MM.1S (cell line): Measurements from ENCODE around the gene DHRS7.

ENCODE experiments used
- DNase-seq: peaks from one replicate; pipeline ENCODE4 v3.0.0-alpha.2; 2015
- H2AFZ ChIP-seq: fragments of 300-600 bp; sonication (generic); 2 replicates; pipeline ENCODE4 v1.6.0; 2016; ENCODE audit warnings: antibody characterized with exemption, low read length
- H3F3A ChIP-seq: fragments of 300-600 bp; sonication (generic); 2 replicates; pipeline ENCODE4 v1.6.1; 2016; ENCODE audit warnings: mild to moderate bottlenecking, antibody characterized with exemption, low read length, moderate library complexity, mixed read lengths; ENCODE audit not compliant: insufficient read depth
- H3K27ac ChIP-seq: fragments of 300-600 bp; sonication (generic); 2 replicates; pipeline ENCODE4 v1.5.1; 2016; ENCODE audit warnings: mild to moderate bottlenecking, low read length
- H3K27me3 ChIP-seq: fragments of 300-600 bp; sonication (generic); replicated peaks from 2 replicates; pipeline ENCODE4 v1.6.0; 2016; ENCODE audit warnings: low read length; ENCODE audit not compliant: insufficient read depth
- H3K36me3 ChIP-seq: fragments of 300-600 bp; sonication (generic); replicated peaks from 2 replicates; pipeline ENCODE4 v1.6.1; 2016; ENCODE audit warnings: mild to moderate bottlenecking, low read length, mixed read lengths; ENCODE audit not compliant: insufficient read depth
- H3K4me1 ChIP-seq: fragments of 300-600 bp; sonication (generic); 2 replicates; pipeline ENCODE4 v1.6.1; 2016; ENCODE audit warnings: low read length, mixed read lengths
- H3K4me2 ChIP-seq: fragments of 300-600 bp; sonication (generic); 2 replicates; pipeline ENCODE4 v1.6.0; 2016; ENCODE audit warnings: low read depth, low read length
- H3K4me3 ChIP-seq: fragments of 300-600 bp; sonication (generic); 2 replicates; pipeline ENCODE4 v1.5.1; 2016; ENCODE audit warnings: low read length, mixed read lengths
- H3K79me2 ChIP-seq: fragments of 300-600 bp; sonication (generic); 2 replicates; pipeline ENCODE4 v1.6.1; 2016; ENCODE audit warnings: mixed run types, low read length, mixed read lengths
- H3K9ac ChIP-seq: fragments of 300-600 bp; sonication (generic); 2 replicates; pipeline ENCODE4 v1.6.1; 2016; ENCODE audit warnings: low read length, mixed read lengths
- H3K9me2 ChIP-seq: fragments of 300-600 bp; sonication (generic); replicated peaks from 2 replicates; pipeline ENCODE4 v1.6.1; 2016; ENCODE audit warnings: mild to moderate bottlenecking, low read length, mixed read lengths; ENCODE audit not compliant: insufficient read depth
- H3K9me3 ChIP-seq: fragments of 300-600 bp; sonication (generic); replicated peaks from 2 replicates; pipeline ENCODE4 v1.6.1; 2016; ENCODE audit warnings: mild to moderate bottlenecking, low read length, mixed read lengths; ENCODE audit not compliant: insufficient read depth
- H4K20me1 ChIP-seq: fragments of 300-600 bp; sonication (generic); 2 replicates; pipeline ENCODE4 v1.6.1; 2016; ENCODE audit warnings: mild to moderate bottlenecking, low read length, moderate library complexity, mixed read lengths; ENCODE audit not compliant: insufficient read depth
- CTCF ChIP-seq: fragments of 300-600 bp; sonication (generic); IDR thresholded peaks from 2 replicates; pipeline ENCODE4 v1.5.1; 2016; ENCODE audit warnings: antibody characterized with exemption, low read length, mixed read lengths
- EZH2 ChIP-seq: fragments of 300-600 bp; sonication (generic); optimal IDR thresholded peaks from 2 replicates; pipeline ENCODE3; 2017; ENCODE audit warnings: low read depth, mild to moderate bottlenecking, antibody characterized with exemption, low read length, mixed read lengths
- EZH2phosphoT487 ChIP-seq: fragments of 300-600 bp; sonication (generic); IDR thresholded peaks from 2 replicates; pipeline ENCODE4 v1.6.1; 2018; ENCODE audit warnings: antibody characterized with exemption, low read length

The DHRS7 gene

DNA sequence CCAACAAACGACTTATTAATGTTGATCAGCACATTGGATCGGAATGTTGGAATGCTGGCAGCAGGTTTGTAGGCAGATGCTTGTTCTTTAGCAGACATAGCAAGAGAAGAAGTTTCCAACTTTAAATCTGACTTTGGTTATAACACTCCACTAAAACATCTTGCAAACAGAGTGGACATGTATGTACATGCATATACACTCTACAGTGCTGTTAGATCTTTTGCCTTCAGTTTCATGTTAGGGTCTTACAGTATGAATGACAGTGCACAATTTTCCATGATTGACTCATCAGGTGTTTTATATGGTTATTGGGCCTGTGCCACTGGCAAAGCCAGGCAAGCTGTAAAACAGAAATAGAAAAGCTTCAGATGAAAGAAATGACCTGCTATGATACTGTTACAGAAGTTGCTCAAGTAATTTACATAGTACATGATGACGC lies 14.3 kb upstream of the DHRS7 start:
- H3K4me1 ChIP-seq = no peaks in the 10 kb centered on the region; the same call in 1 of the 2 replicates
- H2AFZ ChIP-seq = no peak overlapping the region
- H3K9me2 ChIP-seq = no peaks in the 10 kb centered on the region
- H3K27me3 ChIP-seq = no peaks in the 10 kb centered on the region
- DNase-seq = no peak
- no peaks in the 10 kb centered on the region for H3K9me3 ChIP-seq
- no peaks in the 10 kb centered on the region for H3K36me3 ChIP-seq
- TF ChIP-seq CTCF = no peak
- no peak for TF ChIP-seq EZH2phosphoT487
- no peak for TF ChIP-seq EZH2
- no peaks in the 10 kb centered on the region for H3F3A ChIP-seq
- H3K9ac ChIP-seq = no peak overlapping the region
- H4K20me1 ChIP-seq = no peaks in the 10 kb centered on the region
- H3K4me3 ChIP-seq = no peak overlapping the region
- H3K27ac ChIP-seq = no peak overlapping the region
- no peak overlapping the region for H3K4me2 ChIP-seq
- H3K79me2 ChIP-seq = no peaks in the 10 kb centered on the region

DNA sequence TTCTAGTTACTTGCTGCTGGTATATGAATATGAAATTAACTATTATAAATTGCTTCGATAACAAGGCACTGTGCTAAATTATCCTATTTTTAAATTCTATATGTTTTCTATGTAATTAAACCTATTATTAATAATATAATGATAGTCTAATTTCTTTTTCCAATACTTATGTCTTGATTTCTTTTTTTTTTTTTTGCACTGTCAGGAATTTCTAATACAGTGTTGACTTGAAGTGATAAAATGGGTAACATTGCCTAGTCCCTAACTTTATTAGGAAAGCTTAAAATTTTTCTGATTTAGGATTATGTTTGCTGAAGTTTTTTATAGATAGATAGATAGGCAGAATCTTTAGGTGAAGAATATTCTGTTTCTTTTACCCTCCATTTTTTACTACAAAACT lies 13.6 kb upstream of the DHRS7 start:
- Histone ChIP-seq H3K27ac (no peak overlapping the region), H3K9ac (no peak overlapping the region), H3F3A (no peaks in the 10 kb centered on the region), H3K4me1 (no peaks in the 10 kb centered on the region; the same call in 1 of the 2 replicates), H3K9me2 (no peaks in the 10 kb centered on the region), H3K27me3 (no peaks in the 10 kb centered on the region), H4K20me1 (no peaks in the 10 kb centered on the region), H3K4me2 (no peak overlapping the region), H3K4me3 (no peak overlapping the region), H3K79me2 (no peaks in the 10 kb centered on the region), H3K36me3 (no peaks in the 10 kb centered on the region), H3K9me3 (no peaks in the 10 kb centered on the region), H2AFZ (no peak overlapping the region)
- no peak for DNase-seq
- no peak for TF ChIP-seq CTCF

DNA sequence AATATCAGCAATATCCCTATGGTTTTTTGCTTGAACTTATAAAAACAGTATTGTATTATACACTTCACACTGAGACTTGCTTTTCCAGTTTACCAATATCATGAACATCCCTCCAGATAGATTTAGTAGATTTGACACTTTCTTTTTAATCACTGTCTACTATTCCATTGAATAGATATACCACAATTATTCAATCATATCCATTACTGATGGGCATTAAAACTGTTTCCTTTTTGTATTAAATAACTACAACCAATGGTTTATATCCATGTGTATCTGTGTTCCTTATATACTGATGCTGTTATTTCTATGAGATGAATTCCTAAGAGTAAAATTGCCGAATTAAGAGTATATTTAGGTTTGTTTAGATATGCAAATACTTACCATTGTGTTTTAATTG lies 13.0 kb upstream of the DHRS7 start:
- no peaks in the 10 kb centered on the region for H3K9me2 ChIP-seq
- TF ChIP-seq EZH2phosphoT487 (no peak), EZH2 (no peak), CTCF (no peak)
- no peaks in the 10 kb centered on the region for H3K27me3 ChIP-seq
- H3K9ac ChIP-seq = no peak overlapping the region
- H3K4me1 ChIP-seq = no peaks in the 10 kb centered on the region
- H3K4me2 ChIP-seq = no peak overlapping the region
- H3K79me2 ChIP-seq = no peaks in the 10 kb centered on the region
- no peak overlapping the region for H2AFZ ChIP-seq
- H4K20me1 ChIP-seq = no peaks in the 10 kb centered on the region
- H3K36me3 ChIP-seq = no peaks in the 10 kb centered on the region
- H3F3A ChIP-seq = no peaks in the 10 kb centered on the region
- no peak overlapping the region for H3K27ac ChIP-seq
- no peaks in the 10 kb centered on the region for H3K9me3 ChIP-seq
- no peak for DNase-seq
- H3K4me3 ChIP-seq = no peak overlapping the region
